ENCODE measurements around the gene SLC2A8. TPM values are rescaled to one million over a fixed set of nuclear protein-coding genes. Genes with fewer than 3 reads are reported as not detected.
A peak's percentile ranks its signal among the peaks of the same experiment; 100 is the strongest.

The SLC2A8 gene
- total RNA-seq, 1 donor from 2014 or later, result 18.5 TPM

- Histone ChIP-seq H3K4me1 (peaks cover 35% of the 10 kb centered on the region), H3K36me3 (peaks cover 55% of the 10 kb centered on the region), H3K9me3 (no peaks in the 10 kb centered on the region), H3K27ac (peak overlapping the region; percentile 56), H3K4me3 (peak overlapping the region; percentile 81), H3K27me3 (ENCODE audit: low read depth) (no peaks in the 10 kb centered on the region)
- intact Hi-C loops (cut with DNase I), result no loop called here
- DNase-seq (no peak), ATAC-seq (no peak)
- TF ChIP-seq CTCF (IDR thresholded peaks at IDR 0.05), result no peak
These were observed 52.5 kb downstream of the SLC2A8 start for GRCh38 chr9:127449332-127449966.

GRCh38 chr9:127450243-127450760, 53.3 kb downstream of the SLC2A8 start:
- peaks cover 49% of the 10 kb centered on the region for H3K36me3 ChIP-seq
- DNase-seq (no peak), ATAC-seq (peak; percentile 4 to 20)
- TF ChIP-seq CTCF (IDR thresholded peaks at IDR 0.05), result no peak
- H3K4me1 ChIP-seq, result peaks cover 38% of the 10 kb centered on the region
- intact Hi-C loops (cut with DNase I), result no loop called here
- no peaks in the 10 kb centered on the region for H3K9me3 ChIP-seq
- H3K4me3 ChIP-seq, result peak overlapping the region; percentile 81
- peak overlapping the region; percentile 92 for H3K27ac ChIP-seq
- no peaks in the 10 kb centered on the region for H3K27me3 ChIP-seq (ENCODE audit: low read depth)

GRCh38 chr9:127450830-127451607, 54.0 kb downstream of the SLC2A8 start, which contains the start of the genes LRSAM1 and RPL12:
TSS of gene LRSAM1 (plus strand) at chr9:127451510. CDS start at chr9:127454528, 3,018 bp downstream.
TSS of gene RPL12 (minus strand) at chr9:127451406. CDS start at chr9:127451317, 89 bp downstream.
- Histone ChIP-seq H3K4me3 (peak within 1 kb of the TSS; percentile 81), H3K4me1 (peaks cover 44% of the 10 kb centered on the region), H3K36me3 (peaks cover 48% of the 10 kb centered on the region), H3K27me3 (ENCODE audit: low read depth) (no peaks in the 10 kb centered on the region), H3K27ac (peak within 1 kb of the TSS; percentile 92), H3K9me3 (no peaks in the 10 kb centered on the region)
- no peak for TF ChIP-seq CTCF (IDR thresholded peaks at IDR 0.05)
- ATAC-seq, result peak; percentile 91
- intact Hi-C loops (cut with DNase I), result no loop called here
- DNase-seq, result peak; percentile 97

GRCh38 chr9:127451608-127451857, 54.6 kb downstream of the SLC2A8 start:
- Histone ChIP-seq H3K36me3 (peaks cover 42% of the 10 kb centered on the region), H3K27me3 (ENCODE audit: low read depth) (no peaks in the 10 kb centered on the region), H3K4me3 (peak overlapping the region; percentile 81), H3K27ac (peak overlapping the region; percentile 92), H3K9me3 (no peaks in the 10 kb centered on the region), H3K4me1 (peaks cover 44% of the 10 kb centered on the region)
- DNase-seq (no peak), ATAC-seq (no peak)
- intact Hi-C loops (cut with DNase I), result no loop called here
- no peak for TF ChIP-seq CTCF (IDR thresholded peaks at IDR 0.05)

- Histone ChIP-seq H3K36me3 (peaks cover 39% of the 10 kb centered on the region), H3K9me3 (no peaks in the 10 kb centered on the region), H3K27me3 (ENCODE audit: low read depth) (no peaks in the 10 kb centered on the region), H3K4me1 (peaks cover 44% of the 10 kb centered on the region), H3K27ac (peak overlapping the region; percentile 92), H3K4me3 (peak overlapping the region; percentile 81)
- intact Hi-C loops (cut with DNase I), result no loop called here
- peak; percentile 25 to 48 for ATAC-seq
- no peak for TF ChIP-seq CTCF (IDR thresholded peaks at IDR 0.05)
- peak; percentile 66 for DNase-seq
These were observed 55.1 kb downstream of the SLC2A8 start for GRCh38 chr9:127451858-127452656.

Data from lower lobe of right lung (tissue), 2 donors.